ENCODE measurements around the gene NFATC4.

The NFATC4 gene

GRCh38 chr14:24331731-24332267 is 36.2 kb upstream of the NFATC4 start:
- Mint-ChIP-seq H3K4me1 (peaks cover 65% of the 10 kb centered on the region), H3K4me3 (peak overlapping the region; percentile 73), H3K27me3 (peaks cover 12% of the 10 kb centered on the region), H3K36me3 (ENCODE audit: insufficient read depth) (peaks cover 27% of the 10 kb centered on the region), H3K27ac (ENCODE audit: low read depth) (peak overlapping the region; percentile 83), H3K9me3 (no peaks in the 10 kb centered on the region)
- DNase-seq (ENCODE audit: low spot score in 2 of 2): no peak
- ATAC-seq (replicated peaks; ENCODE audit: extremely low read depth, poor library complexity, severe bottlenecking): no peak

GRCh38 chr14:24332268-24332993 is 35.6 kb upstream of the NFATC4 start:
- Mint-ChIP-seq H3K4me1 (peaks cover 61% of the 10 kb centered on the region), H3K27me3 (peaks cover 12% of the 10 kb centered on the region), H3K4me3 (peak overlapping the region; percentile 73), H3K9me3 (no peaks in the 10 kb centered on the region), H3K36me3 (ENCODE audit: insufficient read depth) (peaks cover 27% of the 10 kb centered on the region), H3K27ac (ENCODE audit: low read depth) (peak overlapping the region; percentile 83)
- ATAC-seq (replicated peaks; ENCODE audit: extremely low read depth, poor library complexity, severe bottlenecking) (peak; percentile 62), DNase-seq (ENCODE audit: low spot score in 2 of 2) (peak; percentile 74 to 85)

GRCh38 chr14:24334431-24335291 is 33.3 kb upstream of the NFATC4 start, which contains the start of gene ADCY4:
TSS of gene ADCY4 (minus strand) at chr14:24335071. CDS start at chr14:24334652, 419 bp downstream.
- peak within 1 kb of the TSS; percentile 29 for H3K4me3 Mint-ChIP-seq
- H3K4me1 Mint-ChIP-seq: peaks cover 57% of the 10 kb centered on the region
- no peak within 1 kb of the TSS for H3K27ac Mint-ChIP-seq (ENCODE audit: low read depth)
- DNase-seq (ENCODE audit: low spot score in 2 of 2) (no peak), ATAC-seq (replicated peaks; ENCODE audit: extremely low read depth, poor library complexity, severe bottlenecking) (no peak)
- H3K27me3 Mint-ChIP-seq: peaks cover 12% of the 10 kb centered on the region
- peaks cover 23% of the 10 kb centered on the region for H3K36me3 Mint-ChIP-seq (ENCODE audit: insufficient read depth)
- no peaks in the 10 kb centered on the region for H3K9me3 Mint-ChIP-seq

- no peak overlapping the region for H3K27ac Mint-ChIP-seq (ENCODE audit: low read depth)
- no peak for ATAC-seq (replicated peaks; ENCODE audit: extremely low read depth, poor library complexity, severe bottlenecking)
- H3K4me1 Mint-ChIP-seq: peaks cover 54% of the 10 kb centered on the region
- no peaks in the 10 kb centered on the region for H3K9me3 Mint-ChIP-seq
- H3K4me3 Mint-ChIP-seq: peak overlapping the region; percentile 21
- no peak for DNase-seq (ENCODE audit: low spot score in 2 of 2)
- H3K36me3 Mint-ChIP-seq (ENCODE audit: insufficient read depth): peaks cover 17% of the 10 kb centered on the region
- peaks cover 12% of the 10 kb centered on the region for H3K27me3 Mint-ChIP-seq
Measured at GRCh38 chr14:24335461-24336171, 32.4 kb upstream of the NFATC4 start.

- peak overlapping the region; percentile 90 for H3K4me3 Mint-ChIP-seq
- peaks cover 15% of the 10 kb centered on the region for H3K27me3 Mint-ChIP-seq
Measured at GRCh38 chr14:24337144-24337823, 30.7 kb upstream of the NFATC4 start.

GRCh38 chr14:24337824-24338175 is 30.2 kb upstream of the NFATC4 start:
- Mint-ChIP-seq H3K27me3 (peaks cover 20% of the 10 kb centered on the region), H3K4me1 (peaks cover 36% of the 10 kb centered on the region), H3K9me3 (no peaks in the 10 kb centered on the region), H3K4me3 (peak overlapping the region; percentile 90), H3K36me3 (ENCODE audit: insufficient read depth) (peaks cover 8% of the 10 kb centered on the region), H3K27ac (ENCODE audit: low read depth) (no peak overlapping the region)
- ATAC-seq (replicated peaks; ENCODE audit: extremely low read depth, poor library complexity, severe bottlenecking) (no peak), DNase-seq (ENCODE audit: low spot score in 2 of 2) (no peak)

More at GRCh38 chr14:24337144-24337823, 30.7 kb upstream of the NFATC4 start:
- Mint-ChIP-seq H3K27ac (ENCODE audit: low read depth) (no peak overlapping the region), H3K4me1 (peaks cover 39% of the 10 kb centered on the region), H3K9me3 (no peaks in the 10 kb centered on the region), H3K36me3 (ENCODE audit: insufficient read depth) (peaks cover 11% of the 10 kb centered on the region)
- ATAC-seq (replicated peaks; ENCODE audit: extremely low read depth, poor library complexity, severe bottlenecking): no peak
- DNase-seq (ENCODE audit: low spot score in 2 of 2): no peak

- DNase-seq (ENCODE audit: low spot score in 2 of 2) (no peak), ATAC-seq (replicated peaks; ENCODE audit: extremely low read depth, poor library complexity, severe bottlenecking) (no peak)
- peaks cover 29% of the 10 kb centered on the region for H3K27me3 Mint-ChIP-seq
- H3K4me3 Mint-ChIP-seq: peak overlapping the region; percentile 90
- H3K9me3 Mint-ChIP-seq: no peaks in the 10 kb centered on the region
- peak overlapping the region; percentile 88 for H3K27ac Mint-ChIP-seq (ENCODE audit: low read depth)
- H3K36me3 Mint-ChIP-seq (ENCODE audit: insufficient read depth): peaks cover 6% of the 10 kb centered on the region
- H3K4me1 Mint-ChIP-seq: peaks cover 36% of the 10 kb centered on the region
Measured at GRCh38 chr14:24338843-24339242, 29.1 kb upstream of the NFATC4 start.

- peak; percentile 89 for ATAC-seq (replicated peaks; ENCODE audit: extremely low read depth, poor library complexity, severe bottlenecking)
- H3K4me3 Mint-ChIP-seq: peak within 1 kb of the TSS; percentile 90
- DNase-seq (ENCODE audit: low spot score in 2 of 2): peak in 1 of 2 donors; percentile 47
- H3K27me3 Mint-ChIP-seq: peaks cover 33% of the 10 kb centered on the region
- H3K27ac Mint-ChIP-seq (ENCODE audit: low read depth): peak within 1 kb of the TSS; percentile 88
- H3K9me3 Mint-ChIP-seq: no peaks in the 10 kb centered on the region
- peaks cover 36% of the 10 kb centered on the region for H3K4me1 Mint-ChIP-seq
- H3K36me3 Mint-ChIP-seq (ENCODE audit: insufficient read depth): peaks cover 6% of the 10 kb centered on the region
Measured at GRCh38 chr14:24339284-24340151, 28.5 kb upstream of the NFATC4 start, which contains the start of gene RIPK3. TSS of gene RIPK3 (minus strand) at chr14:24339991. CDS start at chr14:24339826, 165 bp downstream.

- peaks cover 34% of the 10 kb centered on the region for H3K27me3 Mint-ChIP-seq
- no peak overlapping the region for H3K27ac Mint-ChIP-seq (ENCODE audit: low read depth)
- peak overlapping the region; percentile 90 for H3K4me3 Mint-ChIP-seq
- DNase-seq (ENCODE audit: low spot score in 2 of 2) (no peak), ATAC-seq (replicated peaks; ENCODE audit: extremely low read depth, poor library complexity, severe bottlenecking) (no peak)
- peaks cover 6% of the 10 kb centered on the region for H3K36me3 Mint-ChIP-seq (ENCODE audit: insufficient read depth)
- H3K4me1 Mint-ChIP-seq: peaks cover 27% of the 10 kb centered on the region
- H3K9me3 Mint-ChIP-seq: no peaks in the 10 kb centered on the region
Measured at GRCh38 chr14:24340606-24341005, 27.4 kb upstream of the NFATC4 start.

- no peak overlapping the region for H3K4me3 Mint-ChIP-seq
- DNase-seq (ENCODE audit: low spot score in 2 of 2) (no peak), ATAC-seq (replicated peaks; ENCODE audit: extremely low read depth, poor library complexity, severe bottlenecking) (no peak)
- peaks cover 20% of the 10 kb centered on the region for H3K4me1 Mint-ChIP-seq
- peaks cover 1% of the 10 kb centered on the region for H3K36me3 Mint-ChIP-seq (ENCODE audit: insufficient read depth)
- H3K9me3 Mint-ChIP-seq: no peaks in the 10 kb centered on the region
- H3K27ac Mint-ChIP-seq (ENCODE audit: low read depth): no peak overlapping the region
- peaks cover 48% of the 10 kb centered on the region for H3K27me3 Mint-ChIP-seq
Measured at GRCh38 chr14:24342889-24343288, 25.1 kb upstream of the NFATC4 start.
